ENCODE measurements around the gene POU2F2. TPM values are rescaled to one million over a fixed set of nuclear protein-coding genes. Genes with fewer than 3 reads are reported as not detected.
"Not testable (repeated sequence)": the region's sequence is repeated elsewhere in the genome, so short reads cannot be mapped to it uniquely, and the experiment has no call there.

Gene POU2F2
- total and polyA plus RNA-seq, 8 donors: 0.87 to 10.0 (median 1.6) TPM

DNA sequence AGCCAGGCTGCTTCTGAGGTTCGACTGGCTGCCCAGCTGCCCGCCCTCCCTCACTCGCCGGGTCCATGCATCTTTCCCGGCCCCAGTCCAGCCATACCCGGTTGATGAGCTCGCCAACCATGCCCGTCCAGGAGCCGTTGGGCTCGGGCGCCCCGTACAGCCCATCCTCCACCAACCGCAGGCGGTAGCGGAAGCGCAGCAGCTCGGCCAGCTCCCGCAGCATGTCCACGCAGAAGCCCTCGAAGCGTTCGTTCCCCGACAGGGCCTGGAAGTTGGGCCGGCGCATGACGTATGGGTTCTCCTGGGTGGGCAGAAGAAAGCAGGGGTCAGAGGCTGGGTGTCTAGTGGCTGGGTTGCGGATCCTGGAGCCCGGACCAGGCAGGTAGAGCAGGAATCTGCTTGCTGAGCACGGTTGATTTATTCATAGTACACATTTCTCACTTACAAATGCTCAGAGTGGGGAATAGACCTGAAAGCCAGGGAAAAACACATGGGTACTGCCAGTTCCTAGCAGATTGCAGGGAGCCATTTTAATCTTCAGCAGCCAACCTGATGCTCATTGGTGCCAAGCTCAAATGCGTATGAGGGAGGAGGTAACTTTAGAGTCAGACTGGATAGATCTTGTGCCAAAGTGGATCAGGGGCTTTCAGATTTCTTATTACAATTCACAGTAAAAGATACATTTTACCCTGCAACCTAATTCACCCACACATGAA, 89.6 kb downstream of the POU2F2 start:
- Histone ChIP-seq H3K9me3 (no peaks in the 10 kb centered on the region), H3K36me3 (no peaks in the 10 kb centered on the region), H3K4me1 (no peaks in the 10 kb centered on the region), H3K4me3 (no peak overlapping the region), H3K27ac (no peak overlapping the region), H3K27me3 (peaks cover 0 to 15% of the 10 kb centered on the region in 2 donors)
- DNase-seq (peak in 1 of 4 donors; percentile 79), ATAC-seq (no peak)
- intact Hi-C loops (cut with DNase I): no loop called here
- TF ChIP-seq CTCF (IDR thresholded peaks at IDR 0.05): no peak

DNA sequence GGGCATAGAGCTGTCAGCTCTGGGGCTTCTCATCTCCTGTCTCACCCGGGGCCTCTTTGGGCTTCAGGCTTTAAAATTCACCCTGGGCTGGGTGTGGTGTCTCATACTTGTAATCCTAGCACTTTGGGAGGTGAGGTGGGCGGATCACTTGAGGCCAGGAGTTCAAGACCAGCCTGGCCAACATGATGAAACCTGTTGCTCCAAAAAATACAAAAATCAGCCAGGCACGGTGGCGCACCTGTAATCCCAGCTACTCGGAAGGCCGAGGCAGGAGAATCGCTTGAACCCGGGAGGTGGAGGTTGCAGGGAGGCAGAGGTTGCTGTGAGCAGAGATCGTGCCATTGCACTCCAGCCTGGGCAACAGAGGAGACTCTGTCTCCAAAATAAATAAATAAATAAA, 91.8 kb downstream of the POU2F2 start:
- H3K36me3 ChIP-seq; H3K27ac ChIP-seq; ATAC-seq; H3K9me3 ChIP-seq; H3K4me1 ChIP-seq; intact Hi-C loops (cut with DNase I); H3K4me3 ChIP-seq: not testable (repeated sequence)
- peak in 1 of 4 donors; percentile 8 for DNase-seq
- peaks cover 0 to 15% of the 10 kb centered on the region in 2 donors for H3K27me3 ChIP-seq

- TF ChIP-seq CTCF (IDR thresholded peaks at IDR 0.05): no peak
- Histone ChIP-seq H3K27ac (no peak overlapping the region), H3K27me3 (peaks cover 0 to 15% of the 10 kb centered on the region in 2 donors), H3K4me1 (no peaks in the 10 kb centered on the region), H3K4me3 (no peak overlapping the region), H3K9me3 (no peaks in the 10 kb centered on the region), H3K36me3 (no peaks in the 10 kb centered on the region)
- intact Hi-C loops (cut with DNase I): no loop called here
- DNase-seq (peak in 1 of 4 donors; percentile 7), ATAC-seq (no peak)
Observed at GRCh38 chr19:42040031-42040430, 92.2 kb downstream of the POU2F2 start.

- Histone ChIP-seq H3K4me1 (no peaks in the 10 kb centered on the region), H3K9me3 (no peaks in the 10 kb centered on the region), H3K4me3 (no peak overlapping the region), H3K27ac (no peak overlapping the region), H3K27me3 (peaks cover 0 to 18% of the 10 kb centered on the region in 2 donors), H3K36me3 (no peaks in the 10 kb centered on the region)
- ATAC-seq: no peak
- DNase-seq: peak in 1 of 4 donors; percentile 4
- intact Hi-C loops (cut with DNase I): no loop called here
- no peak for TF ChIP-seq CTCF (IDR thresholded peaks at IDR 0.05)
Observed at GRCh38 chr19:42038666-42039065, 93.6 kb downstream of the POU2F2 start.

DNA sequence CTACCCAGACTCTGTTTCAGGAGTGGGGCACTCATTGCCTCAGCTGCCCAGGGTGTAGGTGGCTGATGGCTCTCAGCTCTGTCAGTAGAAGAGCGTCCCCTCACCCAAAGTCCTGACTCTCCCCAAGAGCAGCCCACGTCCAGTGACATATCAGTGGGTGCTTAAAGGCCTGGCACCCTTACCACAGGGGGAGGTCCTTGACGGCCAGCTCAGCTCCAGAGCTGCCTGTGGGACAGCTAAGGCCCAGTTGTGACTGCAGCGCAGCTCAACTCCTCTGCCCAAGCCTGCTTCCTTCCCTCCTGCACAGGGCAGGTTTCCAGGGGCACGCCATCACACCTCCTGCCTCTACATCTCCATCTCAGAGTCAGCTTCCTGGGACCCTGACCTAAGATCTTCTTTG, 94.6 kb downstream of the POU2F2 start:
- H3K27me3 ChIP-seq: peaks cover 0 to 22% of the 10 kb centered on the region in 2 donors
- no peak for ATAC-seq
- H3K36me3 ChIP-seq: no peaks in the 10 kb centered on the region
- H3K9me3 ChIP-seq: no peaks in the 10 kb centered on the region
- DNase-seq: no peak
- no peak overlapping the region for H3K4me3 ChIP-seq
- intact Hi-C loops (cut with DNase I): no loop called here
- no peak overlapping the region for H3K27ac ChIP-seq
- H3K4me1 ChIP-seq: no peaks in the 10 kb centered on the region
- TF ChIP-seq CTCF (IDR thresholded peaks at IDR 0.05): no peak

Small RNA genes within 50 kb of the gene (microRNA-seq; reads per million reads assigned to microRNA genes)
- gene MIR4323: 0 reads per million in 2 donors

Other genes with a start within 250 kb of the POU2F2 start
- 100 to 1,000 TPM; 129 to 202 TPM for gene ARHGEF1, start 249.3 kb downstream of the POU2F2 start, total RNA-seq
- gene ARHGEF1, start 249.3 kb downstream of the POU2F2 start, polyA plus RNA-seq (ENCODE audit: insufficient read length in 6 of 6): 10 to 100 TPM; 60.8 to 85.7 (median 77.7) TPM
- gene ERFL, start 204.0 kb downstream of the POU2F2 start, total RNA-seq: under 1 TPM; 0.15 to 0.34 TPM
- under 1 TPM in 4 of 6 donors, not detected in 2; 0.08 to 0.38 (median 0.26) TPM for gene ERFL, start 204.0 kb downstream of the POU2F2 start, polyA plus RNA-seq (ENCODE audit: insufficient read length in 6 of 6)
- 100 to 1,000 TPM; 175 to 186 TPM for gene RABAC1, start 173.1 kb downstream of the POU2F2 start, total RNA-seq
- gene RABAC1, start 173.1 kb downstream of the POU2F2 start, polyA plus RNA-seq (ENCODE audit: insufficient read length in 6 of 6): 10 to 100 TPM; 53.1 to 81.9 (median 68.7) TPM
- gene ATP1A3, start 138.2 kb downstream of the POU2F2 start, total RNA-seq: not detected
- gene ATP1A3, start 138.2 kb downstream of the POU2F2 start, polyA plus RNA-seq (ENCODE audit: insufficient read length in 6 of 6): under 1 TPM in 5 of 6 donors, not detected in 1; 0.20 to 0.86 (median 0.40) TPM
- under 1 TPM; 0.29 to 0.81 TPM for gene GRIK5, start 62.2 kb downstream of the POU2F2 start, total RNA-seq
- 10 to 100 TPM in 1 of 6 donors, 1 to 10 TPM in 5; 4.6 to 11.6 (median 5.4) TPM for gene GRIK5, start 62.2 kb downstream of the POU2F2 start, polyA plus RNA-seq (ENCODE audit: insufficient read length in 6 of 6)
- gene ZNF574, start 56.3 kb downstream of the POU2F2 start, total RNA-seq: 10 to 100 TPM in 1 of 2 donors, 1 to 10 TPM in 1; 9.4 to 11.2 TPM
- 10 to 100 TPM; 10.6 to 15.4 (median 13.5) TPM for gene ZNF574, start 56.3 kb downstream of the POU2F2 start, polyA plus RNA-seq (ENCODE audit: insufficient read length in 6 of 6)
- gene DEDD2, start 85.2 kb upstream of the POU2F2 start, total RNA-seq: 10 to 100 TPM; 22.7 to 34.8 TPM
- gene DEDD2, start 85.2 kb upstream of the POU2F2 start, polyA plus RNA-seq (ENCODE audit: insufficient read length in 6 of 6): 10 to 100 TPM; 15.7 to 21.4 (median 20.3) TPM
- gene ZNF526, start 87.9 kb upstream of the POU2F2 start, total RNA-seq: 10 to 100 TPM; 11.5 to 12.7 TPM
- gene ZNF526, start 87.9 kb upstream of the POU2F2 start, polyA plus RNA-seq (ENCODE audit: insufficient read length in 6 of 6): 1 to 10 TPM; 8.1 to 9.8 (median 9.1) TPM
- gene GSK3A, start 110.2 kb upstream of the POU2F2 start, total RNA-seq: 10 to 100 TPM; 33.4 to 40.3 TPM
- 10 to 100 TPM; 56.5 to 67.4 (median 61.4) TPM for gene GSK3A, start 110.2 kb upstream of the POU2F2 start, polyA plus RNA-seq (ENCODE audit: insufficient read length in 6 of 6)
- 10 to 100 TPM; 47.0 to 55.0 TPM for gene ERF, start 122.7 kb upstream of the POU2F2 start, total RNA-seq
- gene ERF, start 122.7 kb upstream of the POU2F2 start, polyA plus RNA-seq (ENCODE audit: insufficient read length in 6 of 6): 10 to 100 TPM; 42.9 to 56.4 (median 48.9) TPM
- 10 to 100 TPM; 59.8 to 76.1 TPM for gene CIC, start 136.8 kb upstream of the POU2F2 start, total RNA-seq
- gene CIC, start 136.8 kb upstream of the POU2F2 start, polyA plus RNA-seq (ENCODE audit: insufficient read length in 6 of 6): 10 to 100 TPM; 37.2 to 66.3 (median 51.8) TPM
- gene PRR19, start 169.7 kb upstream of the POU2F2 start, total RNA-seq: 1 to 10 TPM; 1.1 TPM
- 1 to 10 TPM; 1.2 to 2.6 (median 1.7) TPM for gene PRR19, start 169.7 kb upstream of the POU2F2 start, polyA plus RNA-seq (ENCODE audit: insufficient read length in 6 of 6)
- 10 to 100 TPM; 25.0 to 25.7 TPM for gene PAFAH1B3, start 170.2 kb upstream of the POU2F2 start, total RNA-seq
- gene PAFAH1B3, start 170.2 kb upstream of the POU2F2 start, polyA plus RNA-seq (ENCODE audit: insufficient read length in 6 of 6): 100 to 1,000 TPM in 1 of 6 donors, 10 to 100 TPM in 5; 81.5 to 102 (median 90.7) TPM
- under 1 TPM; 0.21 to 0.32 TPM for gene TMEM145, start 180.9 kb upstream of the POU2F2 start, total RNA-seq
- gene TMEM145, start 180.9 kb upstream of the POU2F2 start, polyA plus RNA-seq (ENCODE audit: insufficient read length in 6 of 6): 1 to 10 TPM in 4 of 6 donors, under 1 TPM in 2; 0.50 to 1.6 (median 1.1) TPM
- 10 to 100 TPM; 15.7 to 24.9 TPM for gene MEGF8, start 193.2 kb upstream of the POU2F2 start, total RNA-seq
- 10 to 100 TPM; 25.7 to 38.9 (median 37.8) TPM for gene MEGF8, start 193.2 kb upstream of the POU2F2 start, polyA plus RNA-seq (ENCODE audit: insufficient read length in 6 of 6)

Measured in left lung (tissue), 10 donors.